Measurements from ENCODE around the gene ANKS3. TPM values are rescaled to one million over a fixed set of nuclear protein-coding genes. Genes with fewer than 3 reads are reported as not detected.
A peak's percentile ranks its signal among the peaks of the same experiment; 100 is the strongest.

Gene ANKS3
- total and polyA plus RNA-seq, 2 donors (not counting 1 experiment from before 2014, with no cell fraction given) = 26.5 to 31.9 TPM

DNA sequence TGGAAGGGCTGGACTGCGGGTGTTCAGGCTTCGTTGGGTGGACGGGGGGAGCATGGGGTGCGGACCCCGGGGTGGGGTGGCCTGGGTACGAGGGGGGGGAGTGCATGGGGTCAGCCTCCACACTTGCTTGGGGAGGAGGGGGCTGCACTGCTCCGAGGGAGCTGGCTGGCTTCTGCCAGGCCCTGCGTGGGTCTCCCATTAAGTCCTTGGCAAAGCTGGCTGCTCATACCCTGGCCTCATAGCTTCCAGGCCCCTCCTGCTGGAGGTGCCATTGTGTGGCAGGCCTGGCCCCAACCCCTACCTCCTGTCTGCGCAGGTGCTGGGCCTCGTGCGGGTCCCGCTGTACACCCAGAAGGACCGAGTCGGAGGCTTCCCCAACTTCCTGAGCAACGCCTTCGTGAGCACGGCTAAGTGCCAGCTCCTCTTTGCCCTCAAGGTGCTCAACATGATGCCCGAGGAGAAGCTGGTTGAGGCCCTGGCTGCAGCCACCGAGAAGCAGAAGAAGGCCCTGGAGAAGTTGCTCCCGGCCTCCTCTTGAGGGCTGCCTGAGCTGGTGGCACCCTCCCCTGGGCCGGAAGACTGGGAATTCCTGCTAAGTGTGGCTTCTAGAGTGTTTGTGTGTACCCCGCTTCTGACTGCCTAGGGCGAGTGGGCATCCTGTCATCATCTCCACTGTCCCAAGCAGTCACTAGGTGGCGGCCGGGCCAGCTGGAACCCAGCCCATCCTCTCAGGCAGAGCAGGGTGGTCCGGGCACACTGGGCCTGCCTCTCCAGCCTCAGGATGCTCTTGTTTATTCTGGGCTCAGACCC is 39.2 kb downstream of the ANKS3 start:
- POLR2A ChIA-PET = interaction anchor here (1.5 to 2.1 kb wide), 2 partner anchors 40 to 190 kb away, joined by 3 to 17 read pairs; partner anchors contain the start of genes ANKS3 and DNAAF8

More for the DNA sequence above, 39.2 kb downstream of the ANKS3 start:
- Mint-ChIP-seq H3K9me3 (ENCODE audit: insufficient read depth) (no peaks in the 10 kb centered on the region), H3K27ac (peak overlapping the region; percentile 74), H3K4me1 (peaks cover 22% of the 10 kb centered on the region), H3K4me3 (peak overlapping the region; percentile 77), H3K27me3 (no peaks in the 10 kb centered on the region)
- no peak for TF ChIP-seq EZH2 (IDR thresholded peaks at IDR 0.05; ENCODE audit: borderline replicate concordance, insufficient read depth, low read depth, low read length, poor library complexity, severe bottlenecking)
- TF ChIP-seq, protein P1, sequence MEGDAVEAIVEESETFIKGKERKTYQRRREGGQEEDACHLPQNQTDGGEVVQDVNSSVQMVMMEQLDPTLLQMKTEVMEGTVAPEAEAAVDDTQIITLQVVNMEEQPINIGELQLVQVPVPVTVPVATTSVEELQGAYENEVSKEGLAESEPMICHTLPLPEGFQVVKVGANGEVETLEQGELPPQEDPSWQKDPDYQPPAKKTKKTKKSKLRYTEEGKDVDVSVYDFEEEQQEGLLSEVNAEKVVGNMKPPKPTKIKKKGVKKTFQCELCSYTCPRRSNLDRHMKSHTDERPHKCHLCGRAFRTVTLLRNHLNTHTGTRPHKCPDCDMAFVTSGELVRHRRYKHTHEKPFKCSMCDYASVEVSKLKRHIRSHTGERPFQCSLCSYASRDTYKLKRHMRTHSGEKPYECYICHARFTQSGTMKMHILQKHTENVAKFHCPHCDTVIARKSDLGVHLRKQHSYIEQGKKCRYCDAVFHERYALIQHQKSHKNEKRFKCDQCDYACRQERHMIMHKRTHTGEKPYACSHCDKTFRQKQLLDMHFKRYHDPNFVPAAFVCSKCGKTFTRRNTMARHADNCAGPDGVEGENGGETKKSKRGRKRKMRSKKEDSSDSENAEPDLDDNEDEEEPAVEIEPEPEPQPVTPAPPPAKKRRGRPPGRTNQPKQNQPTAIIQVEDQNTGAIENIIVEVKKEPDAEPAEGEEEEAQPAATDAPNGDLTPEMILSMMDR (IDR thresholded peaks at IDR 0.05) = no peak
- H3K27me3 ChIP-seq (replicated peaks in 1 of 4; ENCODE audit: control extremely low read depth in 1 of 4, control insufficient read depth in 3 of 4, insufficient read depth in 4 of 4, low read length in 3 of 4) = no peaks in the 10 kb centered on the region
- H3K4me3 ChIP-seq (ENCODE audit: control extremely low read depth in 1 of 5, extremely low read depth in 1 of 5, insufficient read depth in 1 of 5, low read depth in 2 of 5, low read length in 4 of 5) = peak overlapping the region in 3 of 5 experiments; percentile 81 to 85 (median 83)
- H3K9ac ChIP-seq (ENCODE audit: low read length) = peak overlapping the region; percentile 93
- H3K9me3 ChIP-seq (ENCODE audit: control extremely low read depth in 1 of 3, control insufficient read depth in 2 of 3, insufficient read depth in 1 of 3, low read length in 2 of 3) = no peaks in the 10 kb centered on the region
- H4K20me1 ChIP-seq (ENCODE audit: control insufficient read depth, insufficient read depth, low read length, poor library complexity, severe bottlenecking) = peaks cover 13% of the 10 kb centered on the region
- H3K4me1 ChIP-seq (ENCODE audit: control insufficient read depth in 2 of 2, insufficient read depth in 2 of 2, low read length in 2 of 2) = peaks cover 15 to 19% of the 10 kb centered on the region in 2 donors
- H2AFZ ChIP-seq (ENCODE audit: insufficient read depth, low read depth, low read length, poor library complexity, severe bottlenecking) = peak overlapping the region; percentile 84
- no peak for DNase-seq
- 75% methylated on average over 26 of the region's 26 CpGs for WGBS (ENCODE audit: insufficient coverage)
- peaks cover 16% of the 10 kb centered on the region for H3K79me2 ChIP-seq (ENCODE audit: control insufficient read depth, insufficient read depth, low read length)
- H3K27ac ChIP-seq (ENCODE audit: low read length in 2 of 2) = peak overlapping the region in 1 of 2 donors; percentile 87
- CTCF ChIA-PET = no interaction called here
- intact Hi-C loops (cut with micrococcal nuclease) = loop anchor here (5.0 kb wide), 2 partner anchors 388 to 423 kb away; partner anchors contain the start of gene TFAP4
- no peak for ATAC-seq (ENCODE audit: low read depth)
- H3K36me3 ChIP-seq (replicated peaks in 1 of 2; ENCODE audit: control extremely low read depth in 1 of 2, control insufficient read depth in 1 of 2, extremely low read depth in 1 of 2, insufficient read depth in 2 of 2, low read length in 1 of 2) = peaks cover 0 to 31% of the 10 kb centered on the region in 2 experiments
- H3K4me2 ChIP-seq (replicated peaks; ENCODE audit: low read depth, low read length, poor library complexity, severe bottlenecking) = peak overlapping the region; percentile 92
